ENCODE measurements around the gene RUNX1.

Gene RUNX1

DNA sequence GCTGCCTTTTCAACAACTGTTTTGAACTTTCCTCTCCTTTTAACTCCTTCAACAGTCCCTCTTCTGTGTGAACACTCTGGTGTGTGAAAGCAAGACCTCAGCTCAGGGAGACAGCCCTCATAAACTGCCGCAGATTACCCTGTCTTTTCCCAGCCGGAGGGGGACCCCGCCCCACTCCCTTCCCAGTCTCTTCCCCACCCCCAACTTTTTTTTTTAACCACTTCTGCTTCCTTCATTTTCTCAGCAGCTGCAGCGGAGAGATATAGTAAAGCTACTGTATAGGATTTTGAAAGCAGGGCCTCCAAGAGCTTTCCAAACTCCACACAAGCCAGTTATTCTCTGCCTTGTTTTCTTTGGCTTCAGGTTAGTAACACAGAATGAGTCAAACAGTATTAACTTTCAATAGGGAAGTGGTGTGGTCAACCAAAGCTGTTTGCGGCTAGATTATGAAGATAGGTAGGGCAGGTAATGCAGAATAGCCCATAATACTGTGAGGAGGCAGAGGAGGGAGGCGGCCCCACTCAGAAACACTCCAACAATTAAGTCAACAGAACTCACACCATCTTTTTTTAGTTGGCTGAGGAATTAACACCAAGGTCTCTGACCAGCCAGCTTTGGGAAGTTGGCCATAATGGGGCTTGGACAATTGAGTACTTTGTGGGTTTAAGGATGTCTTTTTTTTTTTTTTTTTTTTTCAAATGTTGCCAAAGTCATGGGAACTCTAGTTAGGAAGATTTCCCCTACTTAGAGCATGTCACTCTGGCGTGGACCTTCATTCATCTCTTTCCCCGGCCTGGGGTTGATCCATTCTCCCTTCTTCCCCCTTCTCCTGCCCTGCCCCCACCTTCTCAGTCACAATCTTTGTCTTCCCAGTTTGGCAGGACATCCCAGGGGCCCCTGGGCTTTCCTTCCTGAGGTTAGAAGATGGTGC, 203.3 kb downstream of the RUNX1 start:
- no peak for DNase-seq (ENCODE audit: low read depth)

DNA sequence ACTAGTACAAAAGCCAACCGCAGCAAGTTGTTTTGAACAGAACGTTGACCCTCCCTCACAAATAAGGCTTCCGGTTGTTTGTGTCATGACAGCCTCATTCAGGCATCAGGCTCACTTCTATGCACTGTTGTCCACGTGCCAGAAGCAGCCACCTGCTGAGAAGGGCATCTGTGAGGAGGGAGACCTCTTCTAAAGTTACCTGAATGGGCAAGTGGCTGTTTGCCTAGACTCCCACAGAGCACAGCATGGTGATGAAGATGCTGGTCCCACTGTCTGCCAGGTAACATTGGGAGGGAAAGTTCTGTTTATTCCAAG, 204.2 kb downstream of the RUNX1 start:
- DNase-seq (ENCODE audit: low read depth) = no peak

GRCh38 chr21:34844013-34844923, 204.8 kb downstream of the RUNX1 start:
- no peak for DNase-seq (ENCODE audit: low read depth)

DNA sequence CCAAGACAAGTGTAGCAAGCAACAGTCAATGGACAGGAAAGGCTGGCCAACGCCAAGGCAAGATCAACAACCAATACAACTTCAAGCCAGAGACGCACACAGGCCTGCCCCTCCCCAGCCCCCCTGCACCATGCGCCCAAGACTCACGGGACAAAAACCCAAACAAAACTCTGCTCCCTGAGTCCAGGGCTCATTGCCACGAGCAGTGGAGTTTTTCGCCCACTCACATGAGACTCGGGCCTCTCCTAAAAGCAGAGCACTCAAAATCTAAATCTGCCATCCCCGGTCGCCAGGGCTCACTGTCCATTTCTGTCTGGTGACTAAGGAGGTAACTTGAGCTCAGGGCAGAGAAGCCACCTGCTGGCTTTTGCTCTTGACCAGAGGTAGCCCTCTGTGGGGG, 205.5 kb downstream of the RUNX1 start:
- DNase-seq (ENCODE audit: low read depth) = no peak

- DNase-seq (ENCODE audit: low read depth) = no peak
Observed at GRCh38 chr21:34841154-34841553, 207.9 kb downstream of the RUNX1 start.

DNA sequence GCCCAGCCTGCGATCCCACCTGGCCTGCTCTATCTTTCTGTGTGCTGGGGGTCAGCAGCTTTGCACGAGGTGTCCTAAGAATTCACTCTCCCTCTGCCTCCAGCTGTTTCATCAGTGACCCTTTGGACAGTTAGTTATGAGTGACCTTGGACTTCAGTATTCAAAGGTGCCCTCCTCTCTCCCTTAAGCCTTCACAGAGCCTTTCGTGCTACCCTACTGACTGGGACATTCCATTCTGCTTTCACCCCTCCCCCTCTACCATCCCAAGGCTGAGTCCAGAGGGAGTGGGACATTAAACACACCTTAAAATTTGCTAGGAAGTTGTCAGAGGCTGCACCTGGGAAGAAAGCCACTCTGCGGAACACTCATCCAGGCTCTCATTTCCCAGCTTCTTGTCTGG, 208.4 kb downstream of the RUNX1 start:
- DNase-seq (ENCODE audit: low read depth) = no peak

DNA sequence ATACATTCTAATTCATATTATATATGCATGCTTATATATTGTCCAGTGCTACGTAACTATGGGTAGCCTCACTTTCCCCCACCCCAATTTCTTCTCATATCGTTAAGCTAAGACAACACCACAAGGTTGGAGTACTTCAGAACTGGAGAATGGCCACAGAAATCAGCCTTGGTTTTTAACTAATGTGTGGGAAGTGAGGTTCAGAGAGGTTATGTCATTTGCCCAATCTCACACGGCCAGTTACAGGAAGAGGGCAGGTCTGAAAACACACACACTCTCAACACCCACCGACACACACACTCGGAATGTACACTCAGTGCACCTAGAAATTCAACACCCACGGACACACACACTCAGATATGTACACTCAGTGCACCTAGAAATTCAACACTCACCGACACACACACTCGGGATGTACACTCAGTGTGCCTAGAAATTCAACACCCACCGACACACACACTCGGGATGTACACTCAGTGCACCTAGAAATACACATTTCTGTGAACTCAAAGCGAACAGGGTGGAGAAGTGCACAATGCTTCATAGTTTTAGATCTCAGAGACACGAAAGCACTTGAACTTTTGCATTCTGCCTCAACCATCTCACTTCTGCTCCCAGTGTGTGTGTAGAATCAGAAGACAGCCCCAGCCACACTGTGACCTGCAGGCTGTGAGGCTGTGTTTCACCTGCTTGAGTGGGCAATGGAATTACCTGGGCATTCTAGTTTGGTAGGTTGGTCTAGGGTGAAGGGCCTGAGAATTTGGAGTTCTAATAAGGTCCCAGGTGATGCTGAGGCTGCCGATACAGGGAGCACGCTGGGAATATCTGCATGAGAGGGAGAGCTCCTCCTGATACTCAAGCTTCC, 209.9 kb downstream of the RUNX1 start:
- DNase-seq (ENCODE audit: low read depth) = no peak

GRCh38 chr21:34836933-34837505, 212.1 kb downstream of the RUNX1 start:
- no peak for DNase-seq (ENCODE audit: low read depth)

GRCh38 chr21:34836103-34836932, 212.8 kb downstream of the RUNX1 start:
- DNase-seq (ENCODE audit: low read depth) = no peak

DNA sequence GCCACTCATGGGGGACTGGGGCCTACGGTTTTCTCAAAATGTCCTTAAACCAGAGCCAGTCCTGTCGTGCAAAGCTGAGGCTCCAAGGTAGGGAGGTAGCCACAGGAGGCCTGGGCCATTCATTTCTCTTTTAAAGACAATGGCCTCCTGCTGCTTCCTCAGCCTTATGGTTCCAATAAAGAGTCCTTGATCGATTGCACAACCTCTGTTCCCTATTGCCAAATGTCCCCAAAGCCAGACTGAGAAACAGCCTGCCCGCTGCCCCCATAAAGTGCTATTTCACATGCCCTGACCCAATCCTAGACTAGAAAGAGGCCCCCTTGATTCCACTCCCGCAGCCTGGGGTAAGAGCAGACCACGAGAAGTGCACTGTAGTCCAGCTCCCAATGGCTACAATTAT, 213.6 kb downstream of the RUNX1 start:
- no peak for DNase-seq (ENCODE audit: low read depth)

DNA sequence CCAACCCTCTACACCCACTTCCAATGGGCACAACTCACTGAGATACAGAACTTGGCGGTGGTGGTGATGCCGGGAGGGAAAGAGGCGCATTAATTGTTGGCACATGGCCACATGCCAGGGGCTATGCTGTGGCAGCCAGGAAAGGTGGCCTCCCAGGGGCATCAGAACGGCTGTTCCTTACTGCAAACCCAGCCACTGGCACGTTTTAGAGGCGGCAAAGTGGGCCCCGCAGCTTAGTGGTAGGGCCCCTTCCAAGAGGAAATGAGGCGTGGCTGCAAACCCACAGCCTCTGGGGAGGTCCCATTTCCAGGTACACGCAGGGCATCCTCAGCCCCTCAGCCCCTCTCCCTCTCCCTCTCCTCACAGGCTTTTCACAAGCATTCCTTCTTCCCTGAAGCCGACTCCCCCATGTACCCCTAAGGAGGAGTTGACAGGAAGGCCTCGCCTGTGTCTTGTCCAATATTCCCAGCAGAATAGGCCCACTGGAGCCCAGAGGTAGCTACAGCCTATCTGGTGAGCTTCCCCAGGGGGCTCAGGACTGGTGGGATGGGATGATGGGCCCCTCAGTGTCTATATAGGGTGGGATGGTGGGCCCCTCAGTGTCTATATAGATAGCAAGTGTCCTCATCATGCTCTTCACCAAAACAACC, 214.1 kb downstream of the RUNX1 start:
- DNase-seq (ENCODE audit: low read depth) = no peak

- DNase-seq (ENCODE audit: low read depth) = no peak
Observed at GRCh38 chr21:34834290-34834689, 214.8 kb downstream of the RUNX1 start.

GRCh38 chr21:34833465-34833864, 215.6 kb downstream of the RUNX1 start:
- DNase-seq (ENCODE audit: low read depth) = no peak

DNA sequence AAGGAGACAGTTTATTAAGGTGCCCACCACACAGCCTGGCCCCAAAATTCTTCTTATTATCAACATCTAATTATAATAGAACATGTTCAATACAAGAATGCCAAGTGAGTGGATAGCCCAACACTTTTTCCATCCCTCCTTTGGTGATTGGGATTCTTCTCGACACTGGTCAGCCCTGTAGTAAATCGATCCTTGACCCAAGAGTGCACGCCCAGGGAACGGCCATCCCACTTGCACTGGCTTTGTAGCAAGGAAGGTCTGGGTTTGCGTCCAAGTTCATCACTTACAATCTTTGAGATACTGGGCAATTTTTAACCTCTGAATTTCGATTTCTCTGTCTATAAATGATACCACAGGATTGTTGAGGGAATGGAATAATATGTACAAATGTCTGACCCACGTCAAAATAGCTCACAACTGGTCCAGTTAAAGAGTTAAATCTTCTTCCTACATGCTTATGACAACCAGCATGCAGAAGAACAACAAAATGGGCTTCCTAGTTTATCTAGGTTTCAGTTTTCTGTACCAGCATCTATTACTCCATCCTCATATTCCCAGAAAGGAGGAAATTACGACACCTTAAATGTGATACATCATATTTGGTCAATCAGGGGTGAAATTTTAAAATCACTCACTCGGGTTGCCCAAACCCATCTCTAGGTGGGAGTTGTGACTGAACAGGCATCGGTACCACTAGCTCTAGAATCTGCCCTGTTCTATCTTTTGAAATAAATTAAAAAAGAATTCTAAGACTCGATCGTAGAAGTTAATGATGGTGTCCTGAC, 218.5 kb downstream of the RUNX1 start:
- no peak for DNase-seq (ENCODE audit: low read depth)

DNA sequence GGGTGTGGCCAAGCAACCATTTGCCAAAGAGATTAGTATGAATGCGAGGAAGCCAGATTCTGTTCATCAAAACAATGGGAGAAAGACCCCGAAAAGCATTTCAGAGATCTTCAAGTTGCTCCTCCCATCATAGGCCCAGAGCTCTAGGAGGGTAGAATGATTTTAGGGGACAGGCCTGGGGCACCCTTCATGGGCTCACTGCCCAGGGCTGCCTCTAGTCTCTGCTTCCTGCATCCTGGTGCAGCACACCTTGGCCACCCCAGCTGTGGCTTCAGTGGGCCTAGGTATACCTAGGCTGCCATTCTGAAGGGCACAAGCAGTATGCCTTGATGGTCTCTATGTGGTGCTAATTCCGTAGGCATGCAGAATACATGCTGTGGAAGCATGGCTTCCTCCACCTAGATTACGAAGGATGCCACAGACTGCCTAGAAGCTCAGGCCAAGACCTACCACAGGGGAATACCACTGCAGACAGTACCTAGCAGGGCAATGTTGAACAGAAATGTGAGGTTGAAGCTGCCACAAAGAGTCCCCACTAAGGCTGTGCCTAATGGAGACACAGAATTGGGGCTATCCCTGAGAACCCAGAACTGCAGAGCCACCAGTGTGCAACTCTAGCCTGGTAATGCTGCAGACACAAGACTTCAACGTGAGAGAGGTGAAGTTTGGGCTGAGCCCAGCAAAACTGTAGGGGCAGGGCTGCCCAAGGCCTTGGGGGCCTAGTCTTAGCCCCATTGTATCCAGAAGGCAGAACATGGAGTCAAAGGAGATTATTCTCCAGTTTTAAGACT, 221.5 kb downstream of the RUNX1 start:
- no peak for DNase-seq (ENCODE audit: low read depth)

DNA sequence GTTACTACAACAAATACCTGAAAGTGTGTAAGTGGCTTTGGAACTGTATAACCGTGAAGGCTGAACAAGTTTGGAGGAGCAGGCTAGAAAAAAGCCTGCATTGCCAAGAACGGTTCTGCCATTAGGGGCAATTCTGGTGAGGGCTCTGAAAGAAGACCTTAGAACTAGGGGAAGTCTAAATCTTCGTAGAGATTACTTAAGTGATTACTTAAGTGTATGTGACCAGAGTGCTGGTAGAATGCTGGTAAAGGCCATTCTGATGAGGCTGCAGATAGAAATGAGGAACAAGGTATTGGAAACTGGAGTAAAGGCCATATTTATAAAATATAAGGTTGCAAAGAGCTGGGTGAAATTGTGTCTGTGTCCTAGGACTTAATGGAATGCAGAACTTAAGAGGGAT, 222.3 kb downstream of the RUNX1 start:
- no peak for DNase-seq (ENCODE audit: low read depth)

DNA sequence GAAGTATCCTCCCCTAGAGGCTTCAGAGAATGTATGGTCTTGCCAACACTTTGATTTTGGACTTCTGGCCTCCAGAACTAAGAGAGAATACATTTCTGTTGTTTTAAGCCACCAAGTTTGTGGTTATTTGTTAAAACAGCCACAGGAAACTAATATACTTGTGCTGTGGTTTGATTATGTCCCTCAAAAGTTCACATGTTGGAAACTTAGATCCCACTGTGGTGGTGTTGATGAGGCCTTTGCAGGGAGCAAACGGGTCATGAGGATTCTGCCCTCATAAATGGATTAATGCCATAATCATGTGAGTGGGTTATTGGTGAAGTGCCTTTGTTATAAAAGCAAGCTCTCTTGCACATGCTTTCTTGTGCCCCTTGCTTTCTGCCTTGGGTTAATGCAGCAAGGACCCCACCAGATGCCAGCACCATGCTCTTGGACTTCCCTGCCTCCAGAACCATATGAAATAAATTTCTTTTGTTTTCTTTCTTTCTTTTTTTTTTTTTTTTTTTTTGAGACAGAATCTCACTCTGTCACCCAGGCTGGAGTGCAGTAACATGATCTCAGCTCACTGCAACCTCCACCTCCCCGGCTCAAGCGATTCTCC, 223.1 kb downstream of the RUNX1 start:
- no peak for DNase-seq (ENCODE audit: low read depth)

DNA sequence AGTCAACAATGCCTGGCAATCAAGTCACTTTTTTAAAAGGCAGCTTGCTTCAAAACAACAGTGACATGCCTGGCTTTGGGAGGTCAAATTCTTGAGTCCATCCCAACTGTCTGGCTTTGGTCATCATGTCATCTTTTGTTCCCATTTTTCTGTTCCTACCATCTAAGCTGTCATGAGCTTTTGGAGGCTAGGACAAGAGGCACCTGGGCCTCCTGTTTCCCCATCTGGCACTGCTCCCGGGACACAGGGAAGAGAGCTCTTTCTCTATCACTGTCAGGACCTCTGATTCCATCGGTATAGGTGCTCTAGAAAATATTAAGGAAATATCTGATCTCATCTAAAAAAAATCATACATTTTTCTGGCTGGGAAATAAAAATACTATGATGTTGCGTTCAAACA, 224.0 kb downstream of the RUNX1 start:
- no peak for DNase-seq (ENCODE audit: low read depth)
